Ishikawa (cell line): ENCODE data around the gene GPR35.

Experiments
- CREB1 ChIP-seq: IDR thresholded peaks from 2 replicates; pipeline ENCODE4 v1.6.1; 2012; ENCODE audit warnings: low read depth
- EP300 ChIP-seq: IDR thresholded peaks from 2 replicates; pipeline ENCODE4 v1.6.1; 2012; ENCODE audit warnings: borderline replicate concordance
- FOXM1 ChIP-seq: IDR thresholded peaks from 2 replicates; pipeline ENCODE4 v1.6.1; 2012; ENCODE audit warnings: low read depth, borderline replicate concordance
- NFIC ChIP-seq: IDR thresholded peaks from 2 replicates; pipeline ENCODE4 v1.6.1; 2012
- RAD21 ChIP-seq: IDR thresholded peaks from 2 replicates; pipeline ENCODE4 v1.6.1; 2012; ENCODE audit warnings: low read depth
- REST ChIP-seq: IDR thresholded peaks from 2 replicates; pipeline ENCODE4 v1.6.1; 2012; ENCODE audit warnings: low read depth, mild to moderate bottlenecking
- YY1 ChIP-seq: IDR thresholded peaks from 2 replicates; pipeline ENCODE4 v1.6.1; 2012; ENCODE audit warnings: low read depth
- ZBTB7A ChIP-seq: IDR thresholded peaks from 2 replicates; pipeline ENCODE4 v1.6.1; 2012; ENCODE audit warnings: low read depth
- TF ChIP-seq, protein P1 (sequence below): IDR thresholded peaks from 2 replicates; pipeline ENCODE4 v1.6.1; 2012

DNA sequence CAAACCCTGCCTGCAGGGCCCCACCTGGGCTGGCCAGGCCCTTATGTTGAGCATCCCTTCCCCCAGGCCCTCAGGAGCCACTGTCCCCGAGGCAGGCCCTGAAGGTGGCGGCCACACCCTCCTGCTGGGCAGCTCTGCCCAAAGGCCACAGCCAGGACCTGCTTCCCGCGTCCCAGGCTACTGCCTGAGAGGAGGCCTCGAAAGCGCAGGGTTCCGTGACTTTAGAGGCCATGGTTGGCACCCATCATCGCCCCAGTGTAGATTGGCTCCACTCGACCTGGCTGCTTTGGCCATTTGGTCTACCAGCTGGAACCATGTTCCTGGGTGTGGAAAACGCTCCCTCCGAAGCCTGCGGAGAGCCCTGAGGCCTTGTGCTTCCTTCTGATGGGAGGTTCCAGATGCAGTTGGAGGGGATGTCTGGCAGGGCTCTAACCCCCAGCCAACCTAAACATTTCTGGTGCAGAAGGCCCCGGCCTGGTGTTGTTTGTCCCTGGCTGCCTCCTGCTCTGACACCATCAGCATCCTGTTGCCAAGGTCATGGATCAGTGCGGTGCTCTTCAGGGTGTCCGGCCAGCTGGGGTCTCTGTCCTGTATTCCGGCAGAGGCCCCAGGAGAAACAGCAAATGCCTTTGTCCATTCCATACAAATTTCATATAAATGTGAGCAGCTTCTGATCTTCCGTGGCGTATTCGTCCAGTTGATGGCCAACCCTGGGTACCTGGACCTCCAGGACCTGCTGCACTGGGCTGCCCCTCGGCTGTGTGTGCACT lies 24.0 kb upstream of the GPR35 start:
- TF ChIP-seq RAD21 (no peak), FOXM1 (no peak), EP300 (no peak), REST (no peak), ZBTB7A (no peak), NFIC (no peak), CREB1 (no peak), YY1 (no peak)
- TF ChIP-seq, protein P1, sequence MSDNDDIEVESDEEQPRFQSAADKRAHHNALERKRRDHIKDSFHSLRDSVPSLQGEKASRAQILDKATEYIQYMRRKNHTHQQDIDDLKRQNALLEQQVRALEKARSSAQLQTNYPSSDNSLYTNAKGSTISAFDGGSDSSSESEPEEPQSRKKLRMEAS: no peak
